IPS DF 4.7 (cell line): Measurements from ENCODE around the gene RPL37.
"Not testable (repeated sequence)": the region's sequence is repeated elsewhere in the genome, so short reads cannot be mapped to it uniquely, and the experiment has no call there.

Experiments used
- DNase-seq: peaks from one replicate; pipeline ENCODE4 v3.0.0-alpha.2; 2013; ENCODE audit warnings: low spot score; ENCODE audit errors: extremely low read depth

The RPL37 gene

DNA sequence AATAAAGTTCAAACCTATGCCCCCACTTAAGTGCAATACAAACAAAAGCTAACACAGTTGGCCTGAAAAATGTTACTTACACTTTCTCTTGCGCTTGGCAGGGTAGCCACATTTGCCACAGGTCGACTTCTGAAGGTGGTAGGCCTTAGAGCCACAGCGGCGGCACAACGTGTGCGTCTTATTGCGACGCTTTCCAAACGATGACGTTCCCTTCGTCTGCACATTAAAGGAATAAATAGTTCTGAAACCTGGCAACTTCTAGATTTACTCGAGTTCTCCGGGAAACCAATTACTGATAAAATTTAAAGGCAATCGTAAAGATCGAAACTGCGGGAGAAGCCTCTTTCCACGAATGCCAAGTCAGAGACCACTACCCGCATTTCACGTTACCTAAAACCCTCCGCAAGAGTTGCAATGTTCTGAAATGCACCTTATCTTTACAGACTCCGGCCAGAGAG lies 602 bp downstream of the RPL37 start:
- DNase-seq = no peak

DNA sequence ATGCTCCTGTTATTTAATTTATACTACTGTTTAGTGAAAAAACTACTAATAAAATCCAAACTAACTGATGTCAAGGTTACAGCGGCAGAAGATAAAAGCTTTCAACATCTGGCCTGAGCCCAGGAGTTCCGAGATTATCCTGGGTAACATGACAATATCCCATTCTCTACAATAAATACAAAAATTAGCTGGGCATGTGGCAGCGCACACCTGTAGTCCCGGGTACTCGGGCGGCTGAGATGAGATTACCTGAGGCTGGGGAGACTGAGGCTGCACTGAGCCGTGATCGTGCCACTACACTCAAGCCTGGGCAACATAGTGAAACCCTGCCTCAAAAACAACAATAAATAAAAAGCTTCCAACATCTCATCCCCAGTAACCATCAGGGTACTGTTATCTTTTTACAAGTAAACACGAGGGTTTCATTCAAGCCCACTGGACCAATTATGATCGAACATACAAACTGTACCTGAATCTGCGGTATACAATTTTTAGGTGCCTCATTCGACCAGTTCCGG lies 1.3 kb downstream of the RPL37 start:
- no peak for DNase-seq

DNA sequence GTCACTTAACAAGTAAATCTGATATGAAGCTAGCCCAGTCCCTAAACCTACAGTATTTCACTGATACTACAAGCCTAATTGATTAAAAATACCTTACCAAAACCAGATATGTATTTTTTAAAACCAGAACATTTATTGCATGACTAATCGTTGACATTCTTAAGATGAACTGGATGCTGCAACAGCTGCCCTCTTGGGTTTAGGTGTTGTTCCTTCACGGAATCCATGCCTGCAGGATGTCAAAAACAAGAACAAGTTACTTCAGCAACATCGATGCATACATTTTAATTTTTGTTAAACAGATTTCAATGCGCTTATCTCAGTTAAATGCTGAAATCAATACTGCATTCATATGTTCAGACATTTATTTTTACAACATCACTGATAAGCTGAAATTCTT lies 2.7 kb downstream of the RPL37 start:
- DNase-seq = no peak

DNA sequence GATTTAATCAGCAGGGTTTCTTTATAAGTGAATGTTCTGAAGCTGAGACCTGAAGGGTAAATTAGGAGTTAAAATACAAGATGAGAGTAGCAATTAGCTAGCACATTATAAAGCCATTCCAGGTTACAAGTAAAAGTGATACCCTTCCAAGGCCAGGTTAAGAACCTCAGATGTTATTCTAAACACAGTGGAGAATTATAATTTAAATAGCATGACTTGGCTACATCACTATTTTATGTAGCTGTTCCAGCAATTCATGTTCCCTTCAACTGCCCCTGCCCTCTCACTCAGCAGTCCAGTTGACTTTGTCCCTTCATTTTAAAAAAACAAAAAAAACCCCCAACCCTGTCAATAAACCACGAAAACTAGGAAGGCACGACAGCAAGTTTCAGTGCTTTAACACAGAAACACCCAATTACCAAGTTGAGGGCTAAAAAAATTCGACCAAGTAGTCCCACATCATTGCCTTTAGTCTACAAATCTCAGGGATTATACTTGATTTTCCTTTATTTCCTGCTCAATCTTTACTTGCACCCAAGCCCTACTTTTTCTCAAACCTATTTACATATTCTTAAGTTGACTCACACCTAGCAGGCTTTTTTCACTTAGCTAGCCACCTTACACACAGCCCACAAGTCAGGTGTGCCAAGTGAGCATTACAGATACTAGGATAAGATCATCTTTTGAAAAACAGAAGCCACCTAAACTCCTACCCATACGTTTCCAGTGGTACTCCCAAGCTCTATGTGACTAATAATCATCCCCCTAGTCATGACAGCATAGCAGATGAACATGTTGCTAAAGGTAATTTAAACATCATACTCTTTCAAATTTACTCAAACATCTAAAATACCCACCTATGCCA lies 3.4 kb downstream of the RPL37 start:
- DNase-seq = no peak

DNA sequence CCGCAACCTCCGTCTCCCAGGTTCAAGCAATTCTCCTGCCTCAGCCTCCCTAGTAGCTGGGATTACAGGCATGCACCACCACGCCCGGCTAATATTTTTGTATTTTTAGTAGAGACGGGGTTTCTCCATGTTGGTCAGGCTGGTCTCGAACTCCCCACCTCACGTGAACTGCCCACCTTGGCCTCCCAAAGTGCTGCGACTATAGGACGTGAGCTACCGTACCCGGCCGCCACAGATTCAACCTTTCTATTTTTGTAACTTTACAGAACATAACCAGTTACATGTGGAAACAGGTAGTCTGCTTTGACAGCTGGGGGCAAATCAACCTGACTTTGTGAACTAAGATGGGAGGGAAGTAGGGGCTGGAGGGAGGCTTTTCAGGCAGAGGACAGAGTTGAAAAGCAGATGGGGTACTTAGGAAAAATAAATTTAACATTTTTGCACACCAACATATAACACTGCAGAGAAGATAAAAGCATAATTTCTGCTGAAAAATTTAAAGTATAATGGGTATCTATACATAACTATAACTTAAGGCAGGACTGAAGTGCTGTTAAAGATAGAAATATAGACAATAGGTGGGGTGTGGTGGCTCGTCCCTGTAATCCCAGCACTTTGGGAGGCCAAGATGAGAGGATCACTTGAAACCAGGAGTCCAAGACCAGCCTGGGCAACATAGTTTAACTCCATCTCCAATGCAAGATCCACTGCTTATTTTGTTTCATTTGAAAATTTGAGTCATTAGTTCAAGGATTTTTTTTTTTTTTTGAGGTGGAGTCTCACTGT lies 5.1 kb downstream of the RPL37 start:
- DNase-seq = no peak

DNA sequence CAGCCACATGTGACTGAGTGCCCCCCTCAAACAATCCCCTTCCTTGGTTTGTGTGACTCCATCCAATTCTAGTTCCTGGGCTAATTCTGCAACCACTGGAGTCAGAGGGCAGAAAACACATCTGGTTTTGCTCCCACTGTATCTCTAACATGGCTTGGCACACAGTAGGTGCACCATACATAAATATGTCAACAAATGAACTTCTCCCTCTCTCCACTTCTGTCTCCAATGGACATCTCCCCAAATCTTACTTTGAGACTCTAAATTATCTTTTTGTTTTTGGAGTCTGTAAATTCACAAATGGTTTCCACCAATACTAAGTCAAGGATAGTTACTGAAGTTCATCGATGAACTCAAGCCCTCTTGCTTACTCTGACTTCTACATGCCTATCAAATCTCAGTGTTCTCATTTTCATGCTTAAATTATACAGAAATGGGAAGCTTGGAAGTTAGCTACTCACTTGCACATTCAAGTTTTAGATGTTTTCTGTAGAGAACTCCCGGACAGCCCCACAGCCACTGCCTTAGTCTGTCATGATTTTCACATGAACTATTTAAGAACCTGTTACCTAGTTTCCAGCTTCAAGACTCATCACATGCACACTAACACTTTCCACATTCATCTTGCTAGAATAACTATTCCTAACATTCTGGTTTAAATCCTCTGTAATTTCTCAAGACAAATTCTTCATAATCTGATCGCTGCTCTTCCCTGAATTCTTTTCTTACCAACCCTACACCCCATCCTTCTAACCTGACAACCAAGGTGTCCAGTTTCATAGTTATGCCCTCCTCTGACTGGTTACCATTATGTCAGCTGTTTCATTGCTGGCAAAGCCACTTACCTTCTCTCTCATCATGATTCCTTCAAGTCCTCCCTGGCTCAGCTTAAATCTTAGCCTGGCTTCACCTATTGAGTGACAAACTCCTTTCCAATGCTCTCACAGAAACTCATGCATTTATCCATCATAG lies 6.0 kb downstream of the RPL37 start:
- DNase-seq = no peak

DNA sequence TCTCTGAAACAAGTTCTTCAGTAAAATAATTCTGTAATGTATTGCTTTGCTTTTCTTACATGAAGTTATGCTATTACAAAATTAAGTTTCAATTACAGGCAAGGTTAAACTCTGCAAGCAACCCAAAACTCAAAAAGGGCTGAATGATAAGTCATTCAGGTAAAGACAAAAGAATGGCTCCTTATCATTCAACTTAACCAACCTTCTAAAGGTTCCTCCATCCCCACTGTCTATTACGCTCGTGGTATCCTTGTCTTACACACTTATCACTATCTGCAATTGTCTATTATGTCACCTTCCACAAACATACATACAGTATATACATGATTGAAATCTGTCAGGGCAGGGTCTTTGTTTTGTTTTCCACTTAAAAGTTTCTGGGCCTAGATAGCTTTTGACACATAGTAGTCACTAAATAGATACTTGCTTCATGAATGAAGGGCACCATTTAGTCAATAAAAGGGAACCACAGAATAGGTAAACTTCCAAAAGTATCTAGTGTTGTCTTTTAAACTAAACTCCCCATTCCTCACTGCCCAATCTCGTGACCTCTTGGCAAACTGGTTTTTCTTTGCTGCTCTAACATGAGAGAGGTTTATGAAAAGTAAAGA lies 6.9 kb downstream of the RPL37 start:
- no peak for DNase-seq

DNA sequence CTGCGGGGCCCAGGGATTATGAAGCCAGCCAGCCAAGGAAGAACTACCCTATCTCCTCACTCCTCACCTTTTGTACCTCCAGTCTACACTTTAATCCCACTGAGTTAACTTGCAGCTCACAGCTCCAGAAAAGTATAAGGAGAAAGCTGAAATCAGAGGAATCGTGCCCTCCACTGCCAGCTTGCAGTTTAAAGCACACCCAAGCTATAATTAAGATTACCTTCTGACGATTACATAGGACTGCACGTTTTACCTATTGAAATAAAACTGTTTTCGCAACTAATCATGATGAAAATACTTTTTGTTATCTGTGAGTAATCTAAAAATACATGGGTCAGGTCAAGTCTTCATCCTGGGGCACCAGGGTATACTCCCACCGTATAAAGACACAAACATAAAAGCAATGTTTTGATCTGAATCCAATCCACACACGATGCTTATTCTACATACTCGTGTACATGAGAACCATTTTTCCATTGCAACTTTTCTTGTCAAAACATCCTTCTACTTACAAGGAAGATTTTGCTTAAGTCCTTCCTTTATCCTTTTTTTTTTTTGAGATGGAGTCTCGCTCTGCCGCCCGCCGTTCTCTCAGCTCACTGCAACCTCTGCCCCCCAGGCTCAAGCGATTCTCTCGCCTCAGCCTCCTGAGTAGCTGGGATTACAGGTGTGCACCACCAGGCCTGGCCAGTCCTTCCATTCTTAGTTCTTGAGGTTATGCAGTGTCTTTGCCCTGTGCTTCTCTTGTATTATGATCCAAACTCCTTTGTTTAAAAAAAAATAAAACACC lies 7.6 kb downstream of the RPL37 start:
- DNase-seq = no peak

DNA sequence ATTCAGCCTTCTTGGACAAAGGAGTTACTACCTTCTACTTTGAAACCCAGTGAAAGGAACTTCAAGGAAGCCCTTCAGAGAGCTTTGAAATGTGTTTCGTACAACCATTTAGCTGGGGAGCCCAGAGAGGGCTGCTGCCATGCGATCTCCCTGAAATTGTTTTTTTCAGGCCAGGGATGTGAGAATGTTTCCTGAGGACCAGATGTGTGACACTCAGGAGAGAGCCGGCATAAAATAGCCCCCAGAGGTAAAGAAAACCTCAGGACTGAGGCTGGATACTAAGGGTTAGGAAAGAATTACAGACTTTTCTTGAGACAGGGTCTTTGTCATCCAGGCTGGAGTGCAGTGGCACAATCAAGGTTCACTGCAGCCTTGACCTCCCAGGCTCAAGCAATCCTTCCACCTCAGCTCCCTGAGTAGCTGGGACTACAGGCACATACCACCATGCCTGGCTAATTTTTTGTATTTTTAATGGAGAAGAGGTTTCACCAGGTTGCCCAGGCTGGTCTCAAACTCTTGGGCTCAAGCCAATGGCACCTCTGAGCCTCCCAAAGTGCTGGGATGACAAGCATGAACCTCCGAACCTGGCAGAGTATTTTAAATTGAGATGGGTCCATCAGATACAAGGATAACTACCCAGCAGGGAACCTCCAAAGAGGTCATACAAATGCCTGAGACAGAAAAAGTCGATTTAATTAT lies 8.4 kb downstream of the RPL37 start:
- DNase-seq = no peak

DNA sequence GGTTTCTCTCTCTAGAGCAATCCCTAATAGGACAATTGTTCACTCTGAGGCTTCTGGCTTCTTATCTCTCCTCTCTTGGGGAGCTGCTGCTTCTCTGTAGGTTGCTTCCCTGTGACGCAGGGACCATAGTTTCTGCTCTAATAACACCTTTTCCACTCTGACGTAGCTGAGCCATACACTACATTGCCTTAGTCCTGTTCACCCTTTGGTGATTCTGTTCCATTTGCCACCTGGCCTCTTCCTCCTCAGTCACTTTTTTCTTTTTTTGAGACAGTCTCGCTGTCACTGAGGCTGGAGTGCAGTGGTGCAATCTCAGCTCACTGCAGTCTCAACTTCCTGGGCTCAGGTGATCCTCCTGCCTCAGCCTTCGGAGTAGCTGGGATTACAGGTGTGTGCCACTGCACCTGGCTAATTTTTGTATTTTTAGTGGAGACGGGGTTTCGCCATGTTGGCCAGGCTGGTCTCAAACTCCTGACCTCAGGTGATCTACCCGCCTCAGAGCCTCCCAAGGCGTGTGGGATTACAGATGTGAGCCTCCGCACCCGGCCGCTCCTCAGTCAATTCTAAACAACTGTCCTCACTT lies 9.5 kb downstream of the RPL37 start:
- not testable (repeated sequence) for DNase-seq

DNA sequence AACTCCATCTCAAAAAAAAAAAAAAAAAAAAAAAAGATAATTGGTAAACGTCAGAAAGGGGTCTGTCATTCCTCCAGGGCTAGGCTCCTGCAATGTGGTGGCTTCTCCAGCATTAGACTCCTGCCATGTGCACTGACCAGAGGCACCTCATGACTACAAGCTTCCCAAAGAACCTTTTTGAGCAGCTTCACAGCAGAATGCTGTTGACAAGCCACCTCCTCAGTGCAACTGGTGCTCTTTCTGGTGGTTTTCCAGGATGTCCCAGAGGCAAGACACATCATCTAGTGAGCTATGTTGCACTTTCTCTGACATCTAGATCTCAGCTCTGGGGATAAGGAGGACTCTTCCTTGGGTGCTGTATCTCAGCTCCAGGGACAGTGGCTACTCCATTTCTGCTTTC lies 11.6 kb downstream of the RPL37 start:
- no peak for DNase-seq

DNA sequence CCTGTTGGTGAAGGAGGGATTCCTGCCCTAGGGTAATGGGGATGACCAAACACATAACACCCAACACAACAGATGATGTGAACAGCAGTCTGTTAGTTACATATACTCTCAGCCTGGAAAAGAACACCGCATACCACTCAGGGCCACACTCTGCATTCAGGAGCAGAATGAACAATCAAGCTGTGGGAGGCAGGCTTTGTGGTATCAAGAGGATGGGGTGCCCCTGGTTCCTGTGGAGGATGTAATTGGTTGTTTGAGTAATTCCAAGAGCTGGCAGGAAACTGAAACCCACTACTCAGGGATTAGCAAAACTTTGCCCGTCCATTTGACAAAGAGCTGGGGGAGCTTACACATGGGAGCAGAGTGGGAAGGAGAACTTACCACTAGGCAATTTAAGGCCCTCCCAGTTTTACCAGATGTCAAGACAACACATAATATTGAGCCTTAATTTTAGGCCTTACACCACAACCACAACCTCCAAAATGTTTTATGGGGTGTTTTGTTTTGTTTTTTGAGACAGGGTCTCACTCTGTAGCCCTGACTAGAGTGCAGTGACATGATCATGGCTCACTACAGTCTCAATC lies 21.2 kb downstream of the RPL37 start:
- DNase-seq = no peak

DNA sequence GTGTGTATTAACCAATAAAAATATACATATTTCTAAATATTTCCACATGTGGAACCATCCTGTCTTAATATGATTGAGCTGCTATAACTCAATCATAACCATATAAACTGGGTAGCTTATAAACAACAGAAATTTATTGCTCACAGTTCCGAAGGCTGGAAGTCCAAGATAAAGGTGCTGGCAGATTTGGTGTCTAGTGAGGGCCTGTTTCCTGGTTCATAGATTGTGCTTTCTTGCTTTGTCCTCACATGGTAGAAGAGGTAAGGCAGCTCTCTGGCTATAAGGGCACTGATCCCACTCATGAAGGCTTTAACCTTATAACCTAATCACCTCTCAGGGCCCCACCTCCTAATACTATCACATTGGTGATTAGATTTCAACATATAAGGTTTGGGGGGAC lies 22.9 kb downstream of the RPL37 start:
- no peak for DNase-seq

DNA sequence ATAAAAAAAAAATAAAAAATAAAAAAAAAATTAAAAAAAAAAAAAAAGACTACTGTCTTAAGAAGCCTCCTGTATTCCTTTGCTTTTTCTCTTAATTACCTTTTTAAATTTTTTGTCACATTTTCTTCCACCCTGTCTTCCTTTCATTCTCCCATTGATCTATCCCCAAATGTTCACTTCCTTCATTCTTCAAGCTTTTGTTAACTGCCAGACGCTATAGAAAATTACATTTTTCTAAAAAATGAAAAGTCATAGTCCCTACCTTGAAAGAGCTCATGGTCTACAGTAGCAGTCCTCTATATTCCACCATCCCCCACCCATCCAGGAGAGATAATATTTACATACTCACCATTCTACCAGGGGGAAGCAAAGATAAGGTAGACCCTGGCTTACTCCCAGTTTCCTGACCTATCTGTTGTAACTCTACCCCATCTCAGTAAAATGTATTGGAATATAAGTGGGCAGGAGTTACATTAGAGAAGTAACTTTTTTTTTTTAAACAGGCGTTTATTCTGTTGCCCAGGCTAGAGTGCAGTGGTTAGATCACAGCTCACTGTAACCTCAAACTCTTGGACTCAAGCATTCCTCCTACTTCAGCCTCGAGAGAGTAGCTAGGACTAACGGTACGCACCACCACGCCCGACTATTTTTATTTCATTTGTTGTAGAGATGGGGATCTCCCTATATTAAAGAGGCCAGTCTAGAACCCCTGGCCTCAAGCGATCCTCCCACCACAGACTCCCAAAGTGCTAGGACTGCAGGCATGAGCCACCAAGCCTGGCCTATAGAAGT lies 33.1 kb downstream of the RPL37 start:
- DNase-seq = no peak

DNA sequence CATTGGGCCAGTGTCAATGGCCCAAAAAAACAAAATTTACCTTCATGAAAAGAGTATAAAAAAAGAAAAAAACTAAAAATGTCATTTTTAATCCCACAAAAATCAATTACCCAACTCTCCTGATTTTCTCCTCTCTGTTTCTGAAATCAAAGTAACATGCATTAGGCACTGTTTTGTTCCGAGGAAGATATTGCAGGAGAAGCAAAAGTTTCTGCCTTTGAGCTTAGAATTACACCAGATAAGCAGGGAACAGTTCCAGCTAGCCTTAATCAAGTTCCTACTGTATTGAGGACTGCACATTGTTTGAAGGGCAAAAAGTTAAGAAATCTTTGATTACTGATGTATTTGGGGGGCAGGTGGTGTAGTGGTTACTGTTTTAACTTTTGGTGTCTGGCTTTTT lies 35.8 kb downstream of the RPL37 start:
- no peak for DNase-seq

DNA sequence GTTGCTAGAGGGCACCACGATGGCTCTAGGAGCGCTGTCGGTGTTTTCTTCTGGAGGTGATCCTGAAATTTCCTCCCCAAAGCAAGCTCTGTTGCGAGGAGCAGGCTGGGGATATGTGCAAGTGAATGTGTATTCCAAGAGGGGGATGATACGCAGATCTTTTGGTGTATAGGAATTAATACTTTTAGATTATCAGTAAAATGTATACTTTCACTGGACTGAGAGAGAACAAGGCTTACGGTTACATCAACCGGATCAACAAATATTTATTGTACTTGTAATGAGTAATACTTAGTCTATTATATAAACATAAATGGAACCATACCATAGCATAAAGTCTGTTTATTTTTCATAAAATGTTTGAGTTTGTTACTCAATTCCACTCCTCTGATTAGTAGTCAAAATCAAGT lies 36.2 kb downstream of the RPL37 start:
- no peak for DNase-seq

DNA sequence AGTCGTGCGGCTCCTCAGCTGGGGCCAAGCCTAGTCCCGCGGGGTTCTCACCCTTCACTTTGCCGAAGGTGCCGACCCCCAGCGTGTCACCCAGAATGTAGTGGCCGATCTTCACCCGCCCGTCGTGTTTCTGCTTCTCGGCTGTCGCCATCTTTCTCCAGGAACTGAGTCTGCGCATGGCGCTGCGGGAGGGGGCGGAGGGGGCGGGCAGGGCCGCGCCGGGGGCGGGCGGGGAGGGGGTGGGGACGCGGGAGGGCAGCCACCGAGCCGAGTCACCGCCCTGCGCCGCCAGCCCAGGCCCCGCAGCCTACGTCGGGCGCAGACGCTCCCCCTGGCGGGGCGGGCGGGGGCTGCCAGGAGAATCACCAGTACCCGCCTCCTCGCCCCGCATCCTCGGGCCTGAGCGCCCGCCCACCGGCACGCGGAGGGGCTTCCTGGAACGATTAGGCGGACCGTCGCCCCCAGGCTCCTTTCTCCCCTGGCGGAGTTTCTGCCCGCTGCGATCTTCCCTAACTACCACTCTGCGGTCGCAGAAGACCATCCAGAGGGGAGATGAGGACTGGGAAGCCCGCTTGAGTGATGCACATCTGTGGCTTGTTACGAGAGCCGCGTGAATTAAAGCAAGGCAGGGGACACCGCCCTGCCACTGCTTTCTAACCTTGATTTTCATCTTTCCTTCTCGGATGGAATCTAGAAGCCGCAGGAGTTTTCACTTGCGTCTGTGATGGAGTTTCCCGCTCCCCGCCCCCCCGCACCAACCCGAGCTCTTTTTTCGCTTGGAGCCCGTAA lies 36.8 kb downstream of the RPL37 start, which contains the start of gene PRKAA1:
Gene PRKAA1, minus strand, starts transcription at position 363 of the 789 bp plus-strand sequence. Its CDS starts 185 bp downstream, at position 178.
- DNase-seq = no peak
